Testis (tissue), 2 donors: Measurements from ENCODE around the gene MMS19.

ENCODE experiments used
- POLR2A ChIP-seq: fragments of 450-650 bp; IDR thresholded peaks from one replicate; pipeline ENCODE4 v1.6.1; 2017; ENCODE audit warnings: antibody characterized with exemption, mild to moderate bottlenecking, moderate library complexity
- TF ChIP-seq, protein P1 (sequence below), 3 experiments: fragments of 450-650 bp in 2 of 3; fragments of 200-600 bp in 1 of 3; sonication (generic) in 1 of 3; IDR thresholded peaks; one replicate each; pipeline ENCODE4 v1.5.1; 2016 to 2019; ENCODE audit warnings: antibody characterized with exemption in 3 of 3, mild to moderate bottlenecking in 2 of 3, moderate library complexity in 1 of 3

DNA sequence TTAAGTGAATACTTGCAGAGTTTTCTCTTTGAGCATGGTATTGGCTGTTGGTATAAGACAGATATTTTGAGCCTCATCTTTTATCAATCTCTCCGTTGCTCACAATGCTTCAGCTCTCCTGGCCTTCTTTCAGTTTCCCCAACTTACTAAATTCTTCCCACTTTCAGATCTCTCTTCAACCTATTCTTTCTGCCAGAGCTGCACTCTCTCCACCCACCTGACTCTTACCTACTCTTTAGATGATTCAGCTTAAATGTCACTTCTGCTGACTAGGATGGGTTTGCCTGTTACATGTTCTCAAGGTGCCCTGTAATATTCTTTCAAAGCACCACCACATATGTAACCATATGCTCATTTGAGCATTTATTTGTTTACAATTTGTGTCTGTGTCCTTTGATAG is 54.0 kb downstream of the MMS19 start:
- TF ChIP-seq, protein P1, sequence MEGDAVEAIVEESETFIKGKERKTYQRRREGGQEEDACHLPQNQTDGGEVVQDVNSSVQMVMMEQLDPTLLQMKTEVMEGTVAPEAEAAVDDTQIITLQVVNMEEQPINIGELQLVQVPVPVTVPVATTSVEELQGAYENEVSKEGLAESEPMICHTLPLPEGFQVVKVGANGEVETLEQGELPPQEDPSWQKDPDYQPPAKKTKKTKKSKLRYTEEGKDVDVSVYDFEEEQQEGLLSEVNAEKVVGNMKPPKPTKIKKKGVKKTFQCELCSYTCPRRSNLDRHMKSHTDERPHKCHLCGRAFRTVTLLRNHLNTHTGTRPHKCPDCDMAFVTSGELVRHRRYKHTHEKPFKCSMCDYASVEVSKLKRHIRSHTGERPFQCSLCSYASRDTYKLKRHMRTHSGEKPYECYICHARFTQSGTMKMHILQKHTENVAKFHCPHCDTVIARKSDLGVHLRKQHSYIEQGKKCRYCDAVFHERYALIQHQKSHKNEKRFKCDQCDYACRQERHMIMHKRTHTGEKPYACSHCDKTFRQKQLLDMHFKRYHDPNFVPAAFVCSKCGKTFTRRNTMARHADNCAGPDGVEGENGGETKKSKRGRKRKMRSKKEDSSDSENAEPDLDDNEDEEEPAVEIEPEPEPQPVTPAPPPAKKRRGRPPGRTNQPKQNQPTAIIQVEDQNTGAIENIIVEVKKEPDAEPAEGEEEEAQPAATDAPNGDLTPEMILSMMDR (IDR thresholded peaks at IDR 0.05) = no peak
- no peak for TF ChIP-seq POLR2A
